OCI-LY1 (cell line): ENCODE results near the gene MB.

Experiments
- H2AFZ ChIP-seq: fragments of 200-600 bp; sonication (generic), shearing (Covaris generic); 2 replicates; pipeline ENCODE4 v1.6.0; 2014; ENCODE audit warnings: antibody characterized with exemption, mild to moderate bottlenecking, low read length
- H3F3A ChIP-seq: fragments of 200-600 bp; sonication (generic), shearing (Covaris generic); 2 replicates; pipeline ENCODE4 v1.6.0; 2014; ENCODE audit warnings: mild to moderate bottlenecking, antibody characterized with exemption, low read length, moderate library complexity; ENCODE audit not compliant: insufficient read depth
- H3K27ac ChIP-seq: fragments of 200-600 bp; sonication (generic); 2 replicates; pipeline ENCODE4 v1.5.1; 2014; ENCODE audit warnings: low read length, mixed run types, mild to moderate bottlenecking, low read depth; ENCODE audit not compliant: poor library complexity, severe bottlenecking
- H3K27me3 ChIP-seq: fragments of 200-600 bp; sonication (generic); 2 replicates; pipeline ENCODE4 v1.6.0; 2014; ENCODE audit warnings: antibody characterized with exemption, mild to moderate bottlenecking, low read length, moderate library complexity; ENCODE audit not compliant: insufficient read depth
- H3K36me3 ChIP-seq: fragments of 200-600 bp; sonication (generic); 2 replicates; pipeline ENCODE4 v1.6.1; 2014; ENCODE audit warnings: mild to moderate bottlenecking, antibody characterized with exemption, low read length, moderate library complexity, mixed read lengths; ENCODE audit not compliant: insufficient read depth
- H3K4me1 ChIP-seq: fragments of 200-600 bp; sonication (generic); 2 replicates; pipeline ENCODE4 v1.5.1; 2014; ENCODE audit warnings: mild to moderate bottlenecking, low read length, moderate library complexity; ENCODE audit not compliant: insufficient read depth, severe bottlenecking
- H3K4me2 ChIP-seq: fragments of 200-600 bp; sonication (generic), shearing (Covaris generic); 2 replicates; pipeline ENCODE4 v1.6.1; 2014; ENCODE audit warnings: low read length
- H3K4me3 ChIP-seq: fragments of 200-600 bp; sonication (generic); 2 replicates; pipeline ENCODE4 v1.5.1; 2014; ENCODE audit warnings: low read length, low read depth, mild to moderate bottlenecking, mixed read lengths; ENCODE audit not compliant: poor library complexity, severe bottlenecking
- H3K79me2 ChIP-seq: fragments of 200-600 bp; shearing (Covaris generic); 2 replicates; pipeline ENCODE4 v1.6.1; 2016; ENCODE audit warnings: mixed run types, low read length, mixed read lengths; ENCODE audit not compliant: insufficient read depth
- H3K9ac ChIP-seq: fragments of 200-600 bp; sonication (generic), shearing (Covaris generic); 2 replicates; pipeline ENCODE4 v1.6.1; 2014; ENCODE audit warnings: mild to moderate bottlenecking, low read length, mixed read lengths
- H3K9me2 ChIP-seq: fragments of 200-600 bp; sonication (generic), shearing (Covaris generic); 2 replicates; pipeline ENCODE4 v1.6.1; 2014; ENCODE audit warnings: low read depth, mild to moderate bottlenecking, low read length, mixed read lengths
- H3K9me3 ChIP-seq: fragments of 200-600 bp; shearing (Covaris generic); 2 replicates; pipeline ENCODE4 v1.6.1; 2014; ENCODE audit warnings: low read length, mixed read lengths
- H4K20me1 ChIP-seq: fragments of 200-600 bp; sonication (generic), shearing (Covaris generic); 2 replicates; pipeline ENCODE4 v1.6.0; 2016; ENCODE audit warnings: mild to moderate bottlenecking, low read length; ENCODE audit not compliant: insufficient read depth
- CTCF ChIP-seq: fragments of 200-600 bp; sonication (generic), shearing (Covaris generic); IDR thresholded peaks from 2 replicates; pipeline ENCODE4 v1.5.1; 2017; ENCODE audit warnings: mild to moderate bottlenecking, antibody characterized with exemption, low read length, moderate library complexity, mixed read lengths
- EZH2 ChIP-seq: fragments of 200-600 bp; sonication (generic), shearing (Covaris generic); IDR thresholded peaks from 2 replicates; pipeline ENCODE4 v1.8.0; 2017; ENCODE audit warnings: borderline replicate concordance, mixed run types, mild to moderate bottlenecking, antibody characterized with exemption, low read length, moderate library complexity, mixed read lengths

Gene MB

GRCh38 chr22:35629406-35630216 lies 12.5 kb upstream of the MB start:
- Histone ChIP-seq H3K27ac (peak overlapping the region; percentile 26), H3K9ac (no peak overlapping the region), H3K4me1 (peaks cover 37% of the 10 kb centered on the region), H3K4me2 (no peak overlapping the region), H3K27me3 (no peaks in the 10 kb centered on the region), H3K36me3 (no peaks in the 10 kb centered on the region), H2AFZ (no peak overlapping the region), H3K4me3 (no peak overlapping the region), H4K20me1 (no peaks in the 10 kb centered on the region), H3K79me2 (no peaks in the 10 kb centered on the region), H3F3A (no peaks in the 10 kb centered on the region), H3K9me2 (no peaks in the 10 kb centered on the region), H3K9me3 (0 out of 2 replicates have a peak, but pooled peaks cover 3% of the 10 kb centered on the region)
- TF ChIP-seq CTCF, result no peak

- Histone ChIP-seq H3K9me3 (0 out of 2 replicates have a peak, but pooled peaks cover 3% of the 10 kb centered on the region), H3F3A (no peaks in the 10 kb centered on the region), H3K9me2 (no peaks in the 10 kb centered on the region), H3K4me2 (no peak overlapping the region), H2AFZ (no peak overlapping the region), H3K79me2 (no peaks in the 10 kb centered on the region), H3K9ac (no peak overlapping the region), H3K36me3 (no peaks in the 10 kb centered on the region), H4K20me1 (no peaks in the 10 kb centered on the region), H3K4me1 (peaks cover 29% of the 10 kb centered on the region), H3K27ac (no peak overlapping the region), H3K4me3 (no peak overlapping the region), H3K27me3 (no peaks in the 10 kb centered on the region)
- TF ChIP-seq CTCF, result no peak
Measured at GRCh38 chr22:35628732-35629131, 11.6 kb upstream of the MB start.

GRCh38 chr22:35627267-35628041 lies 10.3 kb upstream of the MB start:
- Histone ChIP-seq H3K27me3 (no peaks in the 10 kb centered on the region), H3K9me2 (no peaks in the 10 kb centered on the region), H3K36me3 (no peaks in the 10 kb centered on the region), H3K4me2 (peak overlapping the region; percentile 61), H2AFZ (no peak overlapping the region), H3K27ac (peak overlapping the region; percentile 16), H3K4me1 (peaks cover 26% of the 10 kb centered on the region), H3K9me3 (0 out of 2 replicates have a peak, but pooled peaks cover 3% of the 10 kb centered on the region), H3K9ac (peak overlapping the region; percentile 33; the same call in 1 of the 2 replicates), H4K20me1 (no peaks in the 10 kb centered on the region), H3F3A (no peaks in the 10 kb centered on the region), H3K79me2 (no peaks in the 10 kb centered on the region), H3K4me3 (peak overlapping the region; percentile 49)
- TF ChIP-seq CTCF (peak; percentile 80), EZH2 (no peak)
